Caco-2 (cell line): ENCODE results near the gene PCED1B. TPM values are rescaled to one million over a fixed set of nuclear protein-coding genes. Genes with fewer than 3 reads are reported as not detected.

ENCODE experiments used
- BruUV-seq: library from RNA; stranded (reverse); fragments of 400-500 nt; replicated peaks from 2 replicates; lab custom pipeline; 2021; lab: Mats Ljungman, UMichigan
- CTCF ChIA-PET: fragments of 300-600 bp; sonication (Branson Sonifier 250); formaldehyde crosslinking; loops from one replicate; lab custom pipeline; 2022; ENCODE audit warnings: antibody characterized with exemption; lab: Charles Lee
- POLR2A ChIA-PET: fragments of 300-600 bp; sonication (Branson Sonifier 250); formaldehyde crosslinking; loops from one replicate; lab custom pipeline; 2022; ENCODE audit warnings: antibody characterized with exemption; lab: Charles Lee
- DNase-seq, 2 experiments: peaks; one replicate each; pipeline versions ENCODE4 v3.0.0 to v3.0.0-alpha.2; 2020 to 2022
- H3K27me3 ChIP-seq: replicated peaks from 2 replicates; pipeline ENCODE4 v1.6.0; 2011; ENCODE audit warnings: low read length; ENCODE audit not compliant: control insufficient read depth, insufficient read depth
- H3K36me3 ChIP-seq: 2 replicates; pipeline ENCODE4 v1.5.1; 2011; ENCODE audit warnings: low read length; ENCODE audit not compliant: control insufficient read depth, insufficient read depth
- H3K4me1 ChIP-seq: fragments of 250-450 bp; sonication (Bioruptor Pico); 2 replicates; pipeline ENCODE4 v1.5.1; 2020; ENCODE audit warnings: mild to moderate bottlenecking
- H3K4me3 ChIP-seq: 2 replicates; pipeline ENCODE4 v1.5.1; 2011; ENCODE audit warnings: low read depth, mild to moderate bottlenecking, control low read depth, low read length
- H3K9me3 ChIP-seq: fragments of 250-450 bp; sonication (Bioruptor Pico); 2 replicates; pipeline ENCODE4 v1.5.1; 2020; ENCODE audit warnings: mild to moderate bottlenecking, moderate library complexity
- H3K27ac Mint-ChIP-seq: one replicate; pipeline ENCODE4 v1.8.0; 2022; ENCODE audit warnings: mixed read lengths; ENCODE audit not compliant: unreplicated experiment
- H3K27me3 Mint-ChIP-seq: one replicate; pipeline ENCODE4 v1.8.0; 2022; ENCODE audit warnings: mixed read lengths; ENCODE audit not compliant: insufficient read depth, unreplicated experiment
- H3K36me3 Mint-ChIP-seq: one replicate; pipeline ENCODE4 v1.8.0; 2022; ENCODE audit warnings: mild to moderate bottlenecking, mixed read lengths; ENCODE audit not compliant: insufficient read depth, unreplicated experiment
- H3K4me1 Mint-ChIP-seq: one replicate; pipeline ENCODE4 v1.8.0; 2022; ENCODE audit warnings: low read depth, mixed read lengths; ENCODE audit not compliant: unreplicated experiment
- H3K4me3 Mint-ChIP-seq: one replicate; pipeline ENCODE4 v1.8.0; 2022; ENCODE audit warnings: mild to moderate bottlenecking, moderate library complexity, mixed read lengths; ENCODE audit not compliant: unreplicated experiment
- H3K9me3 Mint-ChIP-seq: one replicate; pipeline ENCODE4 v1.8.0; 2022; ENCODE audit warnings: mixed read lengths; ENCODE audit not compliant: unreplicated experiment
- intact Hi-C: fragments of 100-400 bp; cut with micrococcal nuclease; formaldehyde crosslinking; loops from one replicate; pipeline ENCODE4 v1.10.0; 2022; ENCODE audit not compliant: unreplicated experiment
- total RNA-seq: library from RNA; stranded (reverse); gene quantifications from 2 replicates; pipeline ENCODE4 v1.2.3, GENCODE V29; 2022
- TF ChIP-seq, protein P1 (sequence below), 2 experiments: fragments of 200-600 bp in 1 of 2; IDR thresholded peaks; 1 replicate in 1 of 2; 2 replicates in 1 of 2; pipeline versions ENCODE4 v1.5.1 to v1.8.0; 2011 to 2022; ENCODE audit warnings: antibody characterized with exemption in 1 of 2, control low read depth in 1 of 2, inconsistent platforms in 1 of 2, low read depth in 1 of 2, low read length in 1 of 2, mild to moderate bottlenecking in 1 of 2, moderate library complexity in 1 of 2; ENCODE audit not compliant: insufficient read depth in 1 of 2, severe bottlenecking in 1 of 2, unreplicated experiment in 1 of 2

The PCED1B gene
- total RNA-seq, 1 experiment from 2014 or later = 7.0 TPM

DNA sequence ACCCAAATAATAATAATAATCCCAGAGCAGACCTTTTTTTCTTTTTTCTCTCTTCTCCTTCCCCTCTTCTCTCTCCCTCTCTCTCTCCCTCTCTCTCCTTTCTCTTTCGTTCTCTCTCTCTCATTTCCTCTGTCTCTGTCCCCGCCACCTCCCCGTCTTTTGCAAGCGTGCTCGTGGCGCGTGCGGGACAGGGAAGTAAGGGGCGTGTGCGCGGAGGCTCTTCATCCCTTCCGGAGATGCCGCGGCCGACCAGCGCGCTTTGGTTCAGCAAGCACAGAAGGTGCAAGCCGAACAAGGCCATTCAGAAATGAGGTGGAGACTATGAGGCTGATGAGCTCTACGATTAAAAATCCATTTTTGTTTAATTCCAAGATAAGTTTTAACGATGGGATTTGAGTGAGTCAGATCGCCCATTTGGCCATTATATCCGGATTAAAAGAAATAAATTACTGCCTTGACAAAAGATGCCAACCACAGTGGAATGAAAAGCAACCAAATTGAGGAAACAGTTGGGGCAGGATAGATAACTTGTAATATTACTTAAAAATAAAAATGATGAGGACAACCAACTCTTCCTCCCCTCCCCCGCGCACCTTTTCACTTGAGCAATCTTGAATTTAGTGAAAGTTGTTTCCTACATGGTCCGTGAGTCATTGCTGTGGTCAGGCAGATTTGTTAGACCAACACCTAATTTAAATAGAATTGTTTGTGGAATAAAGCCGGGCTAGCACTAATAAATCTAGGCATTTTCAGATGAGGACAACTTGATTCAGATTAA lies 1.5 kb downstream of the PCED1B start:
- Histone ChIP-seq H3K36me3 (no peaks in the 10 kb centered on the region), H3K9me3 (no peaks in the 10 kb centered on the region), H3K4me3 (peak overlapping the region; percentile 72), H3K4me1 (peaks cover 8% of the 10 kb centered on the region; the same call in 1 of the 2 replicates), H3K27me3 (peaks cover 1% of the 10 kb centered on the region; the same call in 1 of the 2 replicates)
- Mint-ChIP-seq H3K27me3 (peaks cover 4% of the 10 kb centered on the region), H3K27ac (no peak overlapping the region), H3K9me3 (no peaks in the 10 kb centered on the region), H3K36me3 (no peaks in the 10 kb centered on the region), H3K4me3 (peak overlapping the region; percentile 82), H3K4me1 (peaks cover 35% of the 10 kb centered on the region)
- TF ChIP-seq, protein P1, sequence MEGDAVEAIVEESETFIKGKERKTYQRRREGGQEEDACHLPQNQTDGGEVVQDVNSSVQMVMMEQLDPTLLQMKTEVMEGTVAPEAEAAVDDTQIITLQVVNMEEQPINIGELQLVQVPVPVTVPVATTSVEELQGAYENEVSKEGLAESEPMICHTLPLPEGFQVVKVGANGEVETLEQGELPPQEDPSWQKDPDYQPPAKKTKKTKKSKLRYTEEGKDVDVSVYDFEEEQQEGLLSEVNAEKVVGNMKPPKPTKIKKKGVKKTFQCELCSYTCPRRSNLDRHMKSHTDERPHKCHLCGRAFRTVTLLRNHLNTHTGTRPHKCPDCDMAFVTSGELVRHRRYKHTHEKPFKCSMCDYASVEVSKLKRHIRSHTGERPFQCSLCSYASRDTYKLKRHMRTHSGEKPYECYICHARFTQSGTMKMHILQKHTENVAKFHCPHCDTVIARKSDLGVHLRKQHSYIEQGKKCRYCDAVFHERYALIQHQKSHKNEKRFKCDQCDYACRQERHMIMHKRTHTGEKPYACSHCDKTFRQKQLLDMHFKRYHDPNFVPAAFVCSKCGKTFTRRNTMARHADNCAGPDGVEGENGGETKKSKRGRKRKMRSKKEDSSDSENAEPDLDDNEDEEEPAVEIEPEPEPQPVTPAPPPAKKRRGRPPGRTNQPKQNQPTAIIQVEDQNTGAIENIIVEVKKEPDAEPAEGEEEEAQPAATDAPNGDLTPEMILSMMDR (IDR thresholded peaks at IDR 0.05; ENCODE audit: insufficient read depth in 1 of 2, low read depth in 1 of 2, low read length in 1 of 2, severe bottlenecking in 1 of 2, unreplicated experiment in 1 of 2) = no peak
- no peak for DNase-seq
- BruUV-seq = TSS peak; percentile 18
- intact Hi-C loops = no loop called here
- CTCF ChIA-PET = interaction anchor here (1.1 to 3.1 kb wide), 2 partner anchors 21 to 226 kb away, joined by 3 to 13 read pairs; no protein-coding TSS in a partner anchor
- POLR2A ChIA-PET = no interaction called here

DNA sequence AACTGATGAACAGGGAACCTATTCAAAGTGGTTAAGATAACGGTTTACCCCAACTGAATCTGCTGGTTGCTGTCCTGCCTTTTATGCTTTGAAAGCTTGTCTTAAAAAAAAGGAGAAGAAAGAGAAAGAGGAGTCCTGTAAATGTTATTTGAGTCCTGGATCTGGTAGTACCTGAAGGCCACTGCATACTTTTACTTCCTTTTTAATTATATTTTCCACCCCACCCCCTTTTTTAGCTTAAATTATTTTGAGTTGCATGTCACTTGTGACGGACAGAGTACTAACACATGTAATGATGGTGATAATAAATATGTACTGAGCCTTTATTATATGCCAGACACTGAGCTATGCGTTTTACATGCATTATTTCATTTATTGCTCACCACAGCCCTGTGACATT lies 2.9 kb downstream of the PCED1B start:
- Histone ChIP-seq H3K4me1 (peaks cover 8% of the 10 kb centered on the region; the same call in 1 of the 2 replicates), H3K36me3 (no peaks in the 10 kb centered on the region), H3K4me3 (no peak overlapping the region), H3K27me3 (peaks cover under 1% of the 10 kb centered on the region; the same call in 1 of the 2 replicates), H3K9me3 (no peaks in the 10 kb centered on the region)
- Mint-ChIP-seq H3K4me1 (peaks cover 35% of the 10 kb centered on the region), H3K27ac (no peak overlapping the region), H3K27me3 (peaks cover 4% of the 10 kb centered on the region), H3K9me3 (no peaks in the 10 kb centered on the region), H3K36me3 (no peaks in the 10 kb centered on the region), H3K4me3 (no peak overlapping the region)
- ChIA-PET CTCF (interaction anchor here (1.0 kb wide), 1 partner anchor 11 kb away, joined by 3 read pairs; no protein-coding TSS in a partner anchor), POLR2A (no interaction called here)
- no TSS peak for BruUV-seq
- TF ChIP-seq, protein P1 (IDR thresholded peaks at IDR 0.05; ENCODE audit: insufficient read depth in 1 of 2, low read depth in 1 of 2, low read length in 1 of 2, severe bottlenecking in 1 of 2, unreplicated experiment in 1 of 2) = no peak
- intact Hi-C loops = no loop called here
- DNase-seq = no peak

DNA sequence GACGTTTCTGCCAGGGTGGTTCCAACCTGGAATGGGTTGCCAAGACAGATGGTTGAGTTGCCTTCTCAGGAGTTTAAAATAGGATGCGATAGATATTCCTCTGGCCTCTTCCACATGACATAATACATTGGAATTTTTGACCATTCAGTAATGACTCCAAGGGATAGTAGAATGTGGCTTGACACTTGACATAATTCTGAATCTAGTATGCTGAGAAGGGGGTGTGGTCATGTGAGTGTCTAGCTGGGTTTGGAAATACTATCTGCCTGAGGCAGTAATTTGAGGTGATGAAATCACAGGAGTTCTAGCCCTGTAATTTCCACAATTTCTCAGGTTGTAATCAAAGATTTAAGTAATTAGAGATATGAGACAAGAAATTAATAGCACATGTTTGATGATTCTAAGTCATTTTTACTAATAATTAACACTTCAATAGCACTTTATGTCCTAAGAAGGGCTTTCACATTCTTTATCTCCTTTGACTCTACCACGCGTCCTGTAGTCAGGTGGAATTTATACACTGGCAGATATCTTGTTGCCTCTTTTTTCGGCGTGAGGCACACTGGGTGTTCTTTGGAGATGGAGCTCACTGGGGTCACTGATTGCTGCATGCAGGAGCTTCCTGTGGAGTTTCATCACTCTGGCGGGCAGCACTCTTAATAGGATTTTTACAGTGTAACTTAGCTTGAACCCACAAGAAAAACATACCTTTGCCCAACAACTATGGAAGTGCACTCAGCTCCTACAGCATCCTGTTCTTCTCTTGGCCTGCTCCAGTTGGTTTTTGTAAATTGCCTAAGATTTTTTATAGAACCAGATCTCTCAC lies 3.6 kb downstream of the PCED1B start:
- Histone ChIP-seq H3K27me3 (no peaks in the 10 kb centered on the region; the same call in 1 of the 2 replicates), H3K9me3 (no peaks in the 10 kb centered on the region), H3K36me3 (no peaks in the 10 kb centered on the region), H3K4me3 (no peak overlapping the region), H3K4me1 (peaks cover 10% of the 10 kb centered on the region; the same call in 1 of the 2 replicates)
- peak in 1 of 2 experiments; percentile 40 for DNase-seq
- BruUV-seq = no TSS peak
- no peaks in the 10 kb centered on the region for H3K36me3 Mint-ChIP-seq
- TF ChIP-seq, protein P1 (IDR thresholded peaks at IDR 0.05; ENCODE audit: insufficient read depth in 1 of 2, low read depth in 1 of 2, low read length in 1 of 2, severe bottlenecking in 1 of 2, unreplicated experiment in 1 of 2) = no peak
- CTCF ChIA-PET = interaction anchor here (0.8 to 1.0 kb wide), 3 partner anchors 12 to 50 kb away, joined by 3 to 4 read pairs (median 3); no protein-coding TSS in a partner anchor
- peaks cover 4% of the 10 kb centered on the region for H3K27me3 Mint-ChIP-seq
- peaks cover 35% of the 10 kb centered on the region for H3K4me1 Mint-ChIP-seq
- no peak overlapping the region for H3K4me3 Mint-ChIP-seq
- H3K9me3 Mint-ChIP-seq = no peaks in the 10 kb centered on the region
- POLR2A ChIA-PET = no interaction called here
- intact Hi-C loops = no loop called here
- no peak overlapping the region for H3K27ac Mint-ChIP-seq
